Tibial nerve (tissue), 4 donors: ENCODE measurements around the gene DUOXA2.

Experiments used
- EP300 ChIP-seq, 2 donors: sonication (generic); formaldehyde crosslinking; IDR thresholded peaks; one replicate each; pipeline ENCODE4 v1.6.1; 2017; ENCODE audit warnings: antibody characterized with exemption in 2 of 2, mild to moderate bottlenecking in 1 of 2
- POLR2A ChIP-seq, 2 donors: fragments of 450-650 bp; IDR thresholded peaks; one replicate each; pipeline ENCODE4 v1.6.1; 2017; ENCODE audit warnings: antibody characterized with exemption in 2 of 2, mild to moderate bottlenecking in 2 of 2, moderate library complexity in 2 of 2
- TF ChIP-seq, protein P1 (sequence below), 5 experiments: fragments of 200-600 bp in 3 of 5; fragments of 450-650 bp in 2 of 5; sonication (generic) in 3 of 5; IDR thresholded peaks; one replicate each; pipeline ENCODE4 v1.5.1; 2016 to 2019; ENCODE audit warnings: antibody characterized with exemption in 5 of 5, mild to moderate bottlenecking in 3 of 5, moderate library complexity in 2 of 5

DNA sequence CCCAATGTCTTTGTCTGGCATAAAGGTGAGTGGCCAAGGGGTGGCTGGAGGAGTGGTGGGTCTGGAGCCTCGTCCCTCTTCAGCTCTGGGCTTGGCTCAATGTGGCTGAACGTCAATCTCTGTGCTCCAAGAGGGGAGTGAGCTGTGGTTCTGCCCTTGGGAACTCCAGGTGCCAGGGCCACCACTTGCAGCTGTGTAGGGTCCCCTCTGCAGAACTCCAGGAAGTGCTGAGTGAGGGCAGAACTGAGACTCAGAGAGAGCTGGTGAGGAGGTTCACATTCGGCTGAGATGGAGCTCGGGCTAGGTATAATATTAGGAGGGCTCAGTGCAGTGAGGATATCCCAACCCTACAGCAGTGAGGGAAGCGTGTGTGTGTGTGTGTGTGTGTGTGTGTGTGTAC lies 27.3 kb downstream of the DUOXA2 start:
- TF ChIP-seq, protein P1, sequence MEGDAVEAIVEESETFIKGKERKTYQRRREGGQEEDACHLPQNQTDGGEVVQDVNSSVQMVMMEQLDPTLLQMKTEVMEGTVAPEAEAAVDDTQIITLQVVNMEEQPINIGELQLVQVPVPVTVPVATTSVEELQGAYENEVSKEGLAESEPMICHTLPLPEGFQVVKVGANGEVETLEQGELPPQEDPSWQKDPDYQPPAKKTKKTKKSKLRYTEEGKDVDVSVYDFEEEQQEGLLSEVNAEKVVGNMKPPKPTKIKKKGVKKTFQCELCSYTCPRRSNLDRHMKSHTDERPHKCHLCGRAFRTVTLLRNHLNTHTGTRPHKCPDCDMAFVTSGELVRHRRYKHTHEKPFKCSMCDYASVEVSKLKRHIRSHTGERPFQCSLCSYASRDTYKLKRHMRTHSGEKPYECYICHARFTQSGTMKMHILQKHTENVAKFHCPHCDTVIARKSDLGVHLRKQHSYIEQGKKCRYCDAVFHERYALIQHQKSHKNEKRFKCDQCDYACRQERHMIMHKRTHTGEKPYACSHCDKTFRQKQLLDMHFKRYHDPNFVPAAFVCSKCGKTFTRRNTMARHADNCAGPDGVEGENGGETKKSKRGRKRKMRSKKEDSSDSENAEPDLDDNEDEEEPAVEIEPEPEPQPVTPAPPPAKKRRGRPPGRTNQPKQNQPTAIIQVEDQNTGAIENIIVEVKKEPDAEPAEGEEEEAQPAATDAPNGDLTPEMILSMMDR (IDR thresholded peaks at IDR 0.05) = no peak
- TF ChIP-seq EP300 (IDR thresholded peaks at IDR 0.05) (no peak), POLR2A (IDR thresholded peaks at IDR 0.05) (no peak)
